OCI-LY3 (cell line): ENCODE data around the gene IPCEF1.

Source experiments
- H2AFZ ChIP-seq: fragments of 200-600, 300-600 bp; shearing (Covaris generic); 2 replicates; pipeline ENCODE4 v1.6.0; 2014; ENCODE audit warnings: antibody characterized with exemption, low read depth, low read length
- H3K27ac ChIP-seq: fragments of 200-600, 300-600 bp; sonication (generic); 2 replicates; pipeline ENCODE4 v1.5.1; 2014; ENCODE audit warnings: mild to moderate bottlenecking, low read length, moderate library complexity, mixed read lengths
- H3K27me3 ChIP-seq: fragments of 200-600, 300-600 bp; sonication (generic); 2 replicates; pipeline ENCODE4 v1.6.1; 2014; ENCODE audit warnings: low read depth, low read length, mixed read lengths
- H3K36me3 ChIP-seq: fragments of 200-600, 300-600 bp; sonication (generic); replicated peaks from 2 replicates; pipeline ENCODE3; 2014; ENCODE audit warnings: low read depth, low read length, mixed read lengths
- H3K4me1 ChIP-seq: fragments of 300-600, 200-600 bp; sonication (generic); 2 replicates; pipeline ENCODE4 v1.6.1; 2014; ENCODE audit warnings: low read length, mixed read lengths
- H3K4me2 ChIP-seq: fragments of 200-600, 300-600 bp; sonication (generic); 2 replicates; pipeline ENCODE4 v1.6.1; 2014; ENCODE audit warnings: low read length, mixed read lengths
- H3K4me3 ChIP-seq: fragments of 300-600, 200-600 bp; sonication (generic); 2 replicates; pipeline ENCODE4 v1.5.1; 2014; ENCODE audit warnings: antibody characterized with exemption, mild to moderate bottlenecking, low read length, moderate library complexity
- H3K79me2 ChIP-seq: fragments of 300-600, 200-600 bp; shearing (Covaris generic); 2 replicates; pipeline ENCODE4 v1.6.1; 2014; ENCODE audit warnings: mild to moderate bottlenecking, low read length, mixed read lengths
- H3K9ac ChIP-seq: fragments of 300-600, 200-600 bp; shearing (Covaris generic); 2 replicates; pipeline ENCODE4 v1.6.0; 2014; ENCODE audit warnings: mild to moderate bottlenecking, low read length, moderate library complexity
- H3K9me3 ChIP-seq: fragments of 200-600, 300-600 bp; shearing (Covaris generic); 2 replicates; pipeline ENCODE4 v1.6.1; 2014; ENCODE audit warnings: low read length, mixed read lengths; ENCODE audit not compliant: insufficient read depth
- H4K20me1 ChIP-seq: fragments of 200-600, 300-600 bp; sonication (generic); 2 replicates; pipeline ENCODE4 v1.6.1; 2016; ENCODE audit warnings: low read length, mixed read lengths; ENCODE audit not compliant: insufficient read depth
- CTCF ChIP-seq: fragments of 200-600, 300-600 bp; sonication (generic); IDR thresholded peaks from 2 replicates; pipeline ENCODE4 v1.5.1; 2014; ENCODE audit warnings: antibody characterized with exemption, low read length, low read depth
- EZH2phosphoT487 ChIP-seq: fragments of 200-600 bp; shearing (Covaris generic); IDR thresholded peaks from 2 replicates; pipeline ENCODE4 v1.6.1; 2018; ENCODE audit warnings: antibody characterized with exemption, mixed run types, low read depth

Gene IPCEF1

GRCh38 chr6:154367839-154368695, 11.5 kb upstream of the IPCEF1 start:
- H4K20me1 ChIP-seq, result no peaks in the 10 kb centered on the region
- H3K9me3 ChIP-seq, result no peaks in the 10 kb centered on the region
- TF ChIP-seq EZH2phosphoT487, result no peak
- no peak for TF ChIP-seq CTCF
- H3K36me3 ChIP-seq, result no peaks in the 10 kb centered on the region
- no peak overlapping the region for H3K27ac ChIP-seq
- no peak overlapping the region for H3K9ac ChIP-seq
- no peak overlapping the region for H3K4me2 ChIP-seq
- peaks cover 49% of the 10 kb centered on the region for H3K27me3 ChIP-seq
- no peak overlapping the region for H3K4me3 ChIP-seq
- H2AFZ ChIP-seq, result no peak overlapping the region
- no peaks in the 10 kb centered on the region for H3K79me2 ChIP-seq
- peaks cover 2% of the 10 kb centered on the region; the same call in 1 of the 2 replicates for H3K4me1 ChIP-seq

GRCh38 chr6:154367336-154367735, 10.7 kb upstream of the IPCEF1 start:
- H4K20me1 ChIP-seq, result no peaks in the 10 kb centered on the region
- no peak overlapping the region for H3K4me3 ChIP-seq
- H3K36me3 ChIP-seq, result no peaks in the 10 kb centered on the region
- H3K9me3 ChIP-seq, result no peaks in the 10 kb centered on the region
- H3K27me3 ChIP-seq, result peaks cover 53% of the 10 kb centered on the region
- H3K9ac ChIP-seq, result no peak overlapping the region
- no peak overlapping the region for H3K4me2 ChIP-seq
- peaks cover 2% of the 10 kb centered on the region; the same call in 1 of the 2 replicates for H3K4me1 ChIP-seq
- no peak for TF ChIP-seq EZH2phosphoT487
- H2AFZ ChIP-seq, result no peak overlapping the region
- H3K27ac ChIP-seq, result no peak overlapping the region
- H3K79me2 ChIP-seq, result no peaks in the 10 kb centered on the region

- Histone ChIP-seq H3K27ac (no peak overlapping the region), H3K4me1 (peaks cover 3% of the 10 kb centered on the region), H3K79me2 (no peaks in the 10 kb centered on the region), H3K9me3 (no peaks in the 10 kb centered on the region), H3K4me3 (no peak overlapping the region), H3K9ac (no peak overlapping the region), H4K20me1 (no peaks in the 10 kb centered on the region), H3K36me3 (no peaks in the 10 kb centered on the region), H3K4me2 (no peak overlapping the region), H2AFZ (no peak overlapping the region), H3K27me3 (peaks cover 67% of the 10 kb centered on the region)
- TF ChIP-seq EZH2phosphoT487, result no peak
- TF ChIP-seq CTCF, result no peak
Measured at GRCh38 chr6:154363821-154364220, 7.2 kb upstream of the IPCEF1 start.

- Histone ChIP-seq H3K4me3 (no peak overlapping the region), H3K36me3 (no peaks in the 10 kb centered on the region), H3K27ac (no peak overlapping the region), H3K27me3 (peaks cover 67% of the 10 kb centered on the region), H3K9ac (no peak overlapping the region), H2AFZ (no peak overlapping the region), H3K9me3 (no peaks in the 10 kb centered on the region), H3K4me2 (no peak overlapping the region), H3K4me1 (peaks cover 18% of the 10 kb centered on the region), H3K79me2 (no peaks in the 10 kb centered on the region), H4K20me1 (no peaks in the 10 kb centered on the region; the same call in 1 of the 2 replicates)
- TF ChIP-seq EZH2phosphoT487, result no peak
Measured at GRCh38 chr6:154361476-154361875, 4.9 kb upstream of the IPCEF1 start.

GRCh38 chr6:154360476-154360875, 3.9 kb upstream of the IPCEF1 start:
- no peak overlapping the region for H3K9ac ChIP-seq
- H4K20me1 ChIP-seq, result no peaks in the 10 kb centered on the region; the same call in 1 of the 2 replicates
- no peak overlapping the region for H3K4me3 ChIP-seq
- H3K36me3 ChIP-seq, result no peaks in the 10 kb centered on the region
- TF ChIP-seq EZH2phosphoT487 (no peak), CTCF (no peak)
- peaks cover 28% of the 10 kb centered on the region for H3K4me1 ChIP-seq
- H2AFZ ChIP-seq, result no peak overlapping the region
- H3K9me3 ChIP-seq, result no peaks in the 10 kb centered on the region
- H3K4me2 ChIP-seq, result no peak overlapping the region
- H3K27ac ChIP-seq, result no peak overlapping the region
- peaks cover 68% of the 10 kb centered on the region for H3K27me3 ChIP-seq
- H3K79me2 ChIP-seq, result no peaks in the 10 kb centered on the region
